Activated T-cell treated with anti-CD3 and anti-CD28 coated beads, Interleukin-2, amount 50 U/mL, for 4 hours (primary cell): ENCODE measurements around the gene WDR70. TPM values are rescaled to one million over a fixed set of nuclear protein-coding genes. Genes with fewer than 3 reads are reported as not detected.
"Not testable (repeated sequence)": the region's sequence is repeated elsewhere in the genome, so short reads cannot be mapped to it uniquely, and the experiment has no call there.

Experiments
- ATAC-seq, 2 donors: fragments of 200-7000 bp; cut with Tn5 transposase; one replicate each; pipeline ENCODE4 v1.10.0; 2021
- DNase-seq: peaks from one replicate; pipeline ENCODE4 v3.0.0-alpha.2; 2020
- H3K27me3 Mint-ChIP-seq: one replicate; pipeline ENCODE4 v1.8.0; 2021; ENCODE audit warnings: low read depth, mixed read lengths
- H3K36me3 Mint-ChIP-seq: one replicate; pipeline ENCODE4 v1.8.0; 2022; ENCODE audit warnings: mixed read lengths; ENCODE audit not compliant: insufficient read depth
- H3K4me1 Mint-ChIP-seq: one replicate; pipeline ENCODE4 v1.8.0; 2021; ENCODE audit warnings: low read depth, mixed read lengths
- H3K4me3 Mint-ChIP-seq: one replicate; pipeline ENCODE4 v1.8.0; 2021; ENCODE audit warnings: mild to moderate bottlenecking, moderate library complexity, mixed read lengths
- H3K9me3 Mint-ChIP-seq: one replicate; pipeline ENCODE4 v1.8.0; 2021; ENCODE audit warnings: mixed read lengths
- total RNA-seq, 3 donors: library from RNA; stranded (reverse); gene quantifications; one replicate each; pipeline ENCODE4 v1.2.1, GENCODE V29; 2021

WDR70 gene
- total RNA-seq, 3 donors from 2014 or later: 28.4 to 34.8 (median 33.6) TPM

DNA sequence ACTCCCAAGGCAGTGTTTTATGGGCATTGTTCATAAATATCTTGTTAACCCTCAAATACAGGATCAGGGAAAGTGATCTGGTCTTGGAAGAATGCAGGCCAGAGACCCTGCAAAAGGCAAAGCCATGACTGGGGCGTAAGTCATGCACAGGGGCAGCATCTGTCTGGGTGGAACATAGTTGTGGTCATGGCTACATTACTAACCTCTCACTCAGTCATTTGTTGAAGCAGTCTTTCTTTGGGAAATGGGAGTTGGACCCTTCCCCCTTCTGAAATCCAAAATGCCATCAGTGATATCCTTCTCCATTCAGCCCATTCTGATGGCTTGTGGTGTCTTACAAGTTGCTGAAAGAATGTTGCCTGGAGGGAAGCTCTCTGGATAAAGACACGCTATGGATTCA lies 392.6 kb downstream of the WDR70 start:
- Mint-ChIP-seq H3K4me3 (no peak overlapping the region), H3K9me3 (peaks cover 5% of the 10 kb centered on the region), H3K27me3 (no peaks in the 10 kb centered on the region), H3K36me3 (no peaks in the 10 kb centered on the region), H3K4me1 (no peaks in the 10 kb centered on the region)
- DNase-seq: no peak
- ATAC-seq: no peak

GRCh38 chr5:37772255-37772654 lies 393.1 kb downstream of the WDR70 start:
- H3K9me3 Mint-ChIP-seq: peaks cover 5% of the 10 kb centered on the region
- ATAC-seq (no peak), DNase-seq (no peak)
- no peaks in the 10 kb centered on the region for H3K27me3 Mint-ChIP-seq
- no peaks in the 10 kb centered on the region for H3K4me1 Mint-ChIP-seq
- no peaks in the 10 kb centered on the region for H3K36me3 Mint-ChIP-seq
- H3K4me3 Mint-ChIP-seq: no peak overlapping the region

DNA sequence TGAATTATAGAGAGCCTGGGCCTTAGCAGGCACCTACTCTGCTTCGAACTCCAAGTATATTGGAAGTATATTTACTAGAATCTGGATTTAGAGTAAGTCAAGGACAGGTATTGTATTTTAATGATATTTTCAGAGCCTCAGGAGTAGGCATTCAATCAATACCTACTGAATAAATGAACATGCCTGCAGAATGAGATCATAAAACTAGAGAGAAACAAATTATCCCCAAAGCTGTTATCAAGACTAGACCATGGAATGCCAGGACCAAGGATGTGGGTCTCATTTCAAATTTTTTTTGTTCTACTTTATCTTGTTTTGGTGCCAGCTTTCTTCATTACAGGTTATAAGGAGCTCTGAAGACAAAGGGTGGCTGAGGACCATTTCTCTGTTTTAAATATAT lies 394.7 kb downstream of the WDR70 start:
- Mint-ChIP-seq H3K36me3 (no peaks in the 10 kb centered on the region), H3K27me3 (no peaks in the 10 kb centered on the region), H3K4me3 (no peak overlapping the region), H3K4me1 (no peaks in the 10 kb centered on the region), H3K9me3 (peaks cover 5% of the 10 kb centered on the region)
- ATAC-seq (no peak), DNase-seq (no peak)

- H3K27me3 Mint-ChIP-seq: no peaks in the 10 kb centered on the region
- H3K4me1 Mint-ChIP-seq: no peaks in the 10 kb centered on the region
- no peak overlapping the region for H3K4me3 Mint-ChIP-seq
- peaks cover 5% of the 10 kb centered on the region for H3K9me3 Mint-ChIP-seq
- DNase-seq: no peak
- no peak for ATAC-seq
- no peaks in the 10 kb centered on the region for H3K36me3 Mint-ChIP-seq
Measured at GRCh38 chr5:37774912-37775483, 395.9 kb downstream of the WDR70 start.

- Mint-ChIP-seq H3K4me3 (no peak overlapping the region), H3K27me3 (no peaks in the 10 kb centered on the region), H3K9me3 (peaks cover 5% of the 10 kb centered on the region), H3K4me1 (no peaks in the 10 kb centered on the region), H3K36me3 (no peaks in the 10 kb centered on the region)
- DNase-seq: no peak
- ATAC-seq: no peak
Measured at GRCh38 chr5:37776826-37777225, 397.7 kb downstream of the WDR70 start.

GRCh38 chr5:37777432-37778130 lies 398.5 kb downstream of the WDR70 start:
- DNase-seq (no peak), ATAC-seq (no peak)
- Mint-ChIP-seq H3K27me3 (no peaks in the 10 kb centered on the region), H3K9me3 (peaks cover 5% of the 10 kb centered on the region), H3K4me3 (no peak overlapping the region), H3K36me3 (no peaks in the 10 kb centered on the region), H3K4me1 (no peaks in the 10 kb centered on the region)

DNA sequence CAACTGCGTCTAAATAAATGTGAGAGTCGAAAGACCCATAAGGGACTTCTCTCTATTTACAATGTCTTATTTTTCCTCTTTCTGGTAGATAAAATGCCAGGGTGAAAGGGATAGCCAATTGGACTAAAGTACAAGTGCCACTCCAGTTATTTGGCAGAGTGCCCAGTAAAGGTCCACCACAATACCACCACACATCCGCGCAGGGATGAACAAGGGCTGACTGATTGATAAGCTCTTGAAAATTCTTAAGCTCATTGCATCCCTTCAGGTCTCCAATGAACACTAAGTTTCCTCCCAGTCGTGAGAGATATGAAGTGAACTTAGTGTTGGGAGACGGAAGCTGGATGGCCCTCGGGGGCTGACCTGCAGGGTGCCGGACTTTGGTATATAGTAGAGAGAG lies 402.3 kb downstream of the WDR70 start:
- H3K4me1 Mint-ChIP-seq, H3K4me3 Mint-ChIP-seq, H3K27me3 Mint-ChIP-seq, H3K36me3 Mint-ChIP-seq, DNase-seq, ATAC-seq, H3K9me3 Mint-ChIP-seq: not testable (repeated sequence)

GRCh38 chr5:37786416-37786815 lies 407.3 kb downstream of the WDR70 start:
- no peak for DNase-seq
- H3K36me3 Mint-ChIP-seq: no peaks in the 10 kb centered on the region
- no peak for ATAC-seq
- no peak overlapping the region for H3K4me3 Mint-ChIP-seq
- no peaks in the 10 kb centered on the region for H3K4me1 Mint-ChIP-seq
- peaks cover 4% of the 10 kb centered on the region for H3K9me3 Mint-ChIP-seq
- H3K27me3 Mint-ChIP-seq: peaks cover 11% of the 10 kb centered on the region

DNA sequence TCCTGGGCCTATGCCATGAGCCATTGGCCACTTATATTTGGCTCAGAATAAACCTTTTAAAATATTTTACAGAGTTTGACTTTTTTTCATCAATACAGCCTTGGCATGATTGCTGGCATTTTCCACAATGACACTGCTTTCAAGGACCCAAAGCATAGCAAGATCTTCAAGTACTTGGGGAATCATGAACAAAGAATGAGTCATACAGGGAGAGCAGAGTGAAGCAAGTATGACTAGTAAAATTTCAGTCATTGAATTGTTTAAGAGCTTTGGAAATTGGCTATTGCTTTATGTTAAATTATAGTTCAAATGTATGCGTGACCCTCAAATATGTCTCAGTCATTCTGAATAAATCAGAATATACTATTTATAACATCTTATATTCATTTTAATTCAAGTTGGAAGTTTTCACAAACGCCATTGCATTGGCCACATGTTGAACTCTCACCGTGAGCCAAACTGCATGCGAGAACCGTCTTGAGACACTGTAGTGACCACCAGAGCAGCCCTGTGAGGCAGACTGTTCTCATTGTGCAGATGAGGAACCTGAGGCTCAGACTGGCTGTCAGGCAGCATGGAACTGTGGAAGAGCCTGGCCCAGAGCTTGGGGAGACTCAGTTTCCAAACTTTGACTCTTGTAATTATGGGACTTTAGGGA lies 407.9 kb downstream of the WDR70 start:
- H3K4me1 Mint-ChIP-seq: no peaks in the 10 kb centered on the region
- H3K9me3 Mint-ChIP-seq: peaks cover 9% of the 10 kb centered on the region
- DNase-seq: no peak
- H3K27me3 Mint-ChIP-seq: peaks cover 14% of the 10 kb centered on the region
- ATAC-seq: no peak
- H3K36me3 Mint-ChIP-seq: no peaks in the 10 kb centered on the region
- H3K4me3 Mint-ChIP-seq: no peak overlapping the region

GRCh38 chr5:37787742-37788141 lies 408.6 kb downstream of the WDR70 start:
- Mint-ChIP-seq H3K4me3 (no peak overlapping the region), H3K36me3 (no peaks in the 10 kb centered on the region), H3K9me3 (peaks cover 10% of the 10 kb centered on the region), H3K27me3 (peaks cover 14% of the 10 kb centered on the region), H3K4me1 (no peaks in the 10 kb centered on the region)
- DNase-seq (no peak), ATAC-seq (no peak)

DNA sequence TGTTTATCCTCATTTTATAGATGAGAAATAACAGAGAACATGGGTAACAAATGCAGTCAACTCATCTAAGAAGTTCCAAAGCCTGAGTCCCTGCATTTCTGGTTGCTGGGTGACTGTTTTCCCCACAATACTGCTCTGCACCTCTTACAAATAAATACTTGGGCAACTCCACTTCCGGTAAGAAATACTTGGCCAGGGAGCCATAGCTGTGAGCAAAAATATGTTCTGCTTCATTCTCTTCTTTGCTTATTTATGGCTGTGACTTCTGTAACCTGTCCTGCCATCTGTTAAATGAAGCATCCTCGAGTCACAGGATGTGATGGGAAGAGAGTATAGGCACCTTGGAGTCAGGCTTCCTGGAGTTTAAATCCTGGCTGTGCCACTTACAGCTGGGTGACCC lies 410.9 kb downstream of the WDR70 start:
- no peak overlapping the region for H3K4me3 Mint-ChIP-seq
- H3K27me3 Mint-ChIP-seq: peaks cover 17% of the 10 kb centered on the region
- DNase-seq (no peak), ATAC-seq (no peak)
- no peaks in the 10 kb centered on the region for H3K4me1 Mint-ChIP-seq
- H3K36me3 Mint-ChIP-seq: no peaks in the 10 kb centered on the region
- H3K9me3 Mint-ChIP-seq: peaks cover 26% of the 10 kb centered on the region

DNA sequence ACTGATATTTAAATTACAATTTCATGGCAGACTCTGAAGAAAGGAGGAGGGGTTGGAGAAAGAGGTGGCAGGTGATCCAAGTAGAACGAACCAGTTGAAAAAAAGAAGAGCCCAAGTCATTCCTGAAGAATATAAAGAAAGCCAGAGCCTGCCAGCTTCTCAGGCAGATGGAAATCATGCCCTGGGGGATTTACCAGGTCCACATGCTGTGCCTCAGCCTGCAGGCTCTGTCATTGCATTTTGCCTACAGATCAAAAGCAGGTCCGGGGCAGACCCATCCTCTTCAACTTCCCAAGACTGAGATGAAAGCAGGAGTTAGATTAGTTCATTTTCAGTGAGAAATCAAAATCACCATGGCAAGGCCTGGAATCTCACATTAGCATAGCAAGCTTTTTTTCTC lies 412.2 kb downstream of the WDR70 start:
- no peak for DNase-seq
- no peak for ATAC-seq
- Mint-ChIP-seq H3K9me3 (peaks cover 23% of the 10 kb centered on the region), H3K36me3 (no peaks in the 10 kb centered on the region), H3K27me3 (peaks cover 11% of the 10 kb centered on the region), H3K4me1 (no peaks in the 10 kb centered on the region), H3K4me3 (no peak overlapping the region)

DNA sequence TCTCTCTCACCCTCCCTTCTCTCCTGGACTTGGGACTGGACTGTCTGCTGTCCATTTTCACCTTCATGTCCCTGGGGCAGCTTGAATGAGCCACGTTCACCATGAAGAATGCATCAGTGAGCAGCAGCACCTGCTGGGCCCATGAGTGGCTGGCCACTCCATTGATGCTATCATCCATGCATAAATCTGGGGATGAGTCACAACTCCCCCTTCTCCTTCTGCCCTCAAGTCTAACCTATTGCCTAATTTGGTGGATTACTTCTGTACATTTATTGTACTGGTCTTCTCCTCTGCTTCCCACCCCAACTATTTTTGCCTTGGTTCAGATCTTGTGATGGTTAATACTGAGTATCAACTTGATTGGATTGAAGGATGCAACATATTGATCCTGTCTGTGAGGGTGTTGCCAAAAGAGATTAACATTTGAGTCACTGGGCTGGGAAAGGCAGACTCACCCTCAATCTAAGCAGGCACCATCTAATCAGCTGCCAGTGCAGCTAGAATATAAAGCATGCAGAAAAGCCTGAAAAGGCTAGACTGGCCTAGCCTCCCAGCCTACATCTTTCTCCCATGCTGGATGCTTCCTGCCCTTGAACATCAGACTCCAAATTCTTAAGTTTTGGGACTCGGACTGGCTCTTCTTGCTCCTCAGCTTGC lies 414.0 kb downstream of the WDR70 start:
- ATAC-seq: no peak

DNA sequence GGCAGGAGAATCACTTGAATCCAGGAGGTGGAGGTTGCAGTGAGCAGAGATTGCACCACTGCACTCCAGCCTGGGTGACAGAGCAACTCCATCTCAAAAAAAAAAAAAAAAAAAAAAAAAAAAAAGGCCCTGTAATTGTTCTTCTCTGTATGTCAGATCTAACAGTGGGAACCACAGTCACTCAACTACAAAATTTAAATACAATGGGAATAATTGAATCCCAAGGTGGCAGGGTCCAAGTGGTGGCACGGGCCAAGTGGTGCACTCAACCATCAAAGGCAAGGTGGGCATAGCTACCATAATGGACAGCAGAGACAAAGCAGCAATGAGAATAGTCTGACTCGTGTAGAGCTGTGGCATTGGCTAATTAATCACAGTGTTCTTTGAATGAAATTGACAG lies 416.2 kb downstream of the WDR70 start:
- H3K4me3 Mint-ChIP-seq, ATAC-seq, H3K27me3 Mint-ChIP-seq, H3K36me3 Mint-ChIP-seq, DNase-seq, H3K4me1 Mint-ChIP-seq: not testable (repeated sequence)
- H3K9me3 Mint-ChIP-seq: peaks cover 23% of the 10 kb centered on the region

More for the DNA sequence above, 414.0 kb downstream of the WDR70 start:
- Mint-ChIP-seq H3K27me3 (peaks cover 11% of the 10 kb centered on the region), H3K9me3 (peaks cover 23% of the 10 kb centered on the region), H3K36me3 (no peaks in the 10 kb centered on the region), H3K4me3 (no peak overlapping the region), H3K4me1 (no peaks in the 10 kb centered on the region)
- DNase-seq: no peak
